PC-3 (cell line): ENCODE data around the gene FMNL2. TPM values are rescaled to one million over a fixed set of nuclear protein-coding genes. Genes with fewer than 3 reads are reported as not detected.
A peak's percentile ranks its signal among the peaks of the same experiment; 100 is the strongest.

Experiments
- ATAC-seq: fragments of 200-7000 bp; cut with Tn5 transposase; 2 replicates; pipeline ENCODE4 v1.9.1; 2020; ENCODE audit warnings: mild to moderate bottlenecking, moderate library complexity
- BruUV-seq: library from RNA; stranded (reverse); fragments of 400-500 nt; replicated peaks from 2 replicates; lab custom pipeline; 2021; lab: Mats Ljungman, UMichigan
- CTCF ChIA-PET: fragments of 300-600 bp; sonication (Branson Sonifier 250); formaldehyde crosslinking; loops from one replicate; lab custom pipeline; 2022; ENCODE audit warnings: antibody characterized with exemption; lab: Charles Lee
- POLR2A ChIA-PET: fragments of 300-600 bp; sonication (Branson Sonifier 250); formaldehyde crosslinking; loops from one replicate; lab custom pipeline; 2022; ENCODE audit warnings: antibody characterized with exemption; ENCODE audit not compliant: unreplicated experiment; lab: Charles Lee
- DNase-seq: peaks from one replicate; pipeline ENCODE4 v3.0.0-alpha.2; 2015
- H2AFZ ChIP-seq: fragments of 300-600 bp; sonication (generic); 2 replicates; pipeline ENCODE4 v1.6.0; 2016; ENCODE audit warnings: antibody characterized with exemption, low read length
- H3F3A ChIP-seq: fragments of 300-600 bp; sonication (generic); one replicate; pipeline ENCODE4 v1.6.0; 2017; ENCODE audit warnings: antibody characterized with exemption, low read length, control low read depth, mild to moderate bottlenecking; ENCODE audit not compliant: unreplicated experiment
- H3K27ac ChIP-seq: fragments of 300-600 bp; sonication (generic); 2 replicates; pipeline ENCODE4 v1.5.1; 2016; ENCODE audit warnings: mild to moderate bottlenecking, low read length
- H3K27me3 ChIP-seq: fragments of 300-600 bp; sonication (generic); 2 replicates; pipeline ENCODE4 v1.6.1; 2016; ENCODE audit warnings: low read length, mixed read lengths
- H3K36me3 ChIP-seq: fragments of 300-600 bp; sonication (generic); 2 replicates; pipeline ENCODE4 v1.6.1; 2016; ENCODE audit warnings: low read depth, mixed run types, low read length, mixed read lengths
- H3K4me1 ChIP-seq: fragments of 300-600 bp; sonication (generic); 2 replicates; pipeline ENCODE4 v1.5.1; 2016; ENCODE audit warnings: low read length; ENCODE audit not compliant: insufficient read depth
- H3K4me2 ChIP-seq: fragments of 300-600 bp; sonication (generic); 2 replicates; pipeline ENCODE4 v1.6.0; 2016; ENCODE audit warnings: low read length
- H3K4me3 ChIP-seq: fragments of 300-600 bp; sonication (generic); 2 replicates; pipeline ENCODE4 v1.5.1; 2016; ENCODE audit warnings: mild to moderate bottlenecking, low read length, mixed read lengths
- H3K79me2 ChIP-seq: fragments of 300-600 bp; sonication (generic); 2 replicates; pipeline ENCODE4 v1.6.1; 2017; ENCODE audit warnings: low read length, mixed read lengths
- H3K9ac ChIP-seq: fragments of 300-600 bp; sonication (generic); 2 replicates; pipeline ENCODE4 v1.6.0; 2016; ENCODE audit warnings: mild to moderate bottlenecking, low read length
- H3K9me2 ChIP-seq: fragments of 300-600 bp; sonication (generic); replicated peaks from 2 replicates; pipeline ENCODE4 v1.6.1; 2016; ENCODE audit warnings: mixed run types, low read length, mixed read lengths
- H3K9me3 ChIP-seq: fragments of 300-600 bp; sonication (generic); 2 replicates; pipeline ENCODE4 v1.6.1; 2016; ENCODE audit warnings: low read length, mixed read lengths
- H4K20me1 ChIP-seq: fragments of 300-600 bp; sonication (generic); 2 replicates; pipeline ENCODE4 v1.6.1; 2016; ENCODE audit warnings: low read length, mixed read lengths
- CTCF ChIP-seq: fragments of 300-600 bp; sonication (generic); conservative IDR thresholded peaks from 2 replicates; pipeline ENCODE4 v1.5.1; 2017; ENCODE audit warnings: antibody characterized with exemption, low read depth, mild to moderate bottlenecking, low read length
- EZH2 ChIP-seq: fragments of 300-600 bp; sonication (generic); IDR thresholded peaks from one replicate; pipeline ENCODE4 v1.6.1; 2017; ENCODE audit warnings: antibody characterized with exemption, mild to moderate bottlenecking, low read length; ENCODE audit not compliant: unreplicated experiment
- EZH2phosphoT487 ChIP-seq: fragments of 300-600 bp; sonication (generic); IDR thresholded peaks from 2 replicates; pipeline ENCODE4 v1.6.1; 2018; ENCODE audit warnings: mild to moderate bottlenecking, antibody characterized with exemption, low read length, borderline replicate concordance
- intact Hi-C: fragments of 100-400 bp; cut with micrococcal nuclease; formaldehyde crosslinking; loops from 2 replicates; pipeline ENCODE4 v1.9.0; 2023
- total RNA-seq: library from RNA; depleted of rRNA; stranded (reverse); fragments of >200 nt; gene quantifications from 2 replicates; pipeline ENCODE4 v1.2.3, GENCODE V29; 2014

FMNL2 gene
- total RNA-seq, 1 experiment from 2014 or later: 15.8 TPM

GRCh38 chr2:152647552-152647951 is 312.6 kb downstream of the FMNL2 start:
- H4K20me1 ChIP-seq: no peaks in the 10 kb centered on the region
- ChIA-PET POLR2A (interaction anchor here (0.6 kb wide), 1 partner anchor 70 kb away, joined by 4 read pairs; the partner anchor contains the start of gene PRPF40A), CTCF (interaction anchor here (0.6 to 1.7 kb wide), 3 partner anchors 11 to 608 kb away, joined by 3 to 8 read pairs (median 4); partner anchors contain the start of gene STAM2)
- H2AFZ ChIP-seq: no peak overlapping the region
- ATAC-seq (peak; percentile 21), DNase-seq (no peak)
- H3K9me3 ChIP-seq: no peaks in the 10 kb centered on the region
- TF ChIP-seq EZH2: no peak
- no peak for TF ChIP-seq EZH2phosphoT487
- TF ChIP-seq CTCF: no peak
- H3K9me2 ChIP-seq: no peaks in the 10 kb centered on the region
- H3F3A ChIP-seq: peaks cover 3% of the 10 kb centered on the region
- H3K4me2 ChIP-seq: no peak overlapping the region
- H3K36me3 ChIP-seq: peaks cover 18% of the 10 kb centered on the region; the same call in 1 of the 2 replicates
- intact Hi-C loops: no loop called here
- H3K27me3 ChIP-seq: no peaks in the 10 kb centered on the region
- H3K27ac ChIP-seq: peak overlapping the region; percentile 11; the same call in 1 of the 2 replicates
- no peak overlapping the region for H3K4me3 ChIP-seq
- H3K79me2 ChIP-seq: no peaks in the 10 kb centered on the region
- H3K9ac ChIP-seq: no peak overlapping the region
- H3K4me1 ChIP-seq: peaks cover 20% of the 10 kb centered on the region
- no TSS peak for BruUV-seq

GRCh38 chr2:152648336-152648735 is 313.4 kb downstream of the FMNL2 start:
- intact Hi-C loops: no loop called here
- DNase-seq (peak; percentile 34), ATAC-seq (peak; percentile 35)
- H3K27ac ChIP-seq: no peak overlapping the region
- ChIA-PET CTCF (no interaction called here), POLR2A (interaction anchor here (0.7 kb wide), 1 partner anchor 304 kb away, joined by 4 read pairs; no protein-coding TSS in a partner anchor)
- H3K4me2 ChIP-seq: no peak overlapping the region
- no peaks in the 10 kb centered on the region for H3K27me3 ChIP-seq
- TSS peak; percentile 33 for BruUV-seq
- H3K9ac ChIP-seq: no peak overlapping the region
- H3K4me1 ChIP-seq: peaks cover 20% of the 10 kb centered on the region
- H3F3A ChIP-seq: peaks cover 3% of the 10 kb centered on the region
- no peak overlapping the region for H3K4me3 ChIP-seq
- no peaks in the 10 kb centered on the region for H4K20me1 ChIP-seq
- H3K9me3 ChIP-seq: no peaks in the 10 kb centered on the region
- no peaks in the 10 kb centered on the region for H3K9me2 ChIP-seq
- H3K36me3 ChIP-seq: peaks cover 19% of the 10 kb centered on the region; the same call in 1 of the 2 replicates
- no peaks in the 10 kb centered on the region for H3K79me2 ChIP-seq
- TF ChIP-seq EZH2 (no peak), CTCF (peak; percentile 50), EZH2phosphoT487 (no peak)
- H2AFZ ChIP-seq: no peak overlapping the region

- intact Hi-C loops: no loop called here
- Histone ChIP-seq H3F3A (peaks cover 3% of the 10 kb centered on the region), H3K9me3 (no peaks in the 10 kb centered on the region), H3K4me2 (no peak overlapping the region), H3K9ac (no peak overlapping the region), H3K36me3 (peaks cover 21% of the 10 kb centered on the region; the same call in 1 of the 2 replicates), H4K20me1 (no peaks in the 10 kb centered on the region), H3K27ac (no peak overlapping the region), H3K9me2 (no peaks in the 10 kb centered on the region), H3K4me1 (peaks cover 20% of the 10 kb centered on the region), H3K79me2 (no peaks in the 10 kb centered on the region), H3K27me3 (no peaks in the 10 kb centered on the region), H2AFZ (no peak overlapping the region), H3K4me3 (no peak overlapping the region)
- TF ChIP-seq CTCF (no peak), EZH2 (no peak), EZH2phosphoT487 (no peak)
- ChIA-PET CTCF (no interaction called here), POLR2A (no interaction called here)
- no TSS peak for BruUV-seq
- DNase-seq (no peak), ATAC-seq (no peak)
Observed at GRCh38 chr2:152649997-152650396, 315.0 kb downstream of the FMNL2 start.
